Non-pigmented ciliary epithelial cell (primary cell): ENCODE data around the gene CIAO3.
A peak's percentile ranks its signal among the peaks of the same experiment; 100 is the strongest.

Experiments
- DNase-seq: peaks from one replicate; pipeline ENCODE4 v3.0.0-alpha.2; 2010; ENCODE audit warnings: low read depth

CIAO3 gene

GRCh38 chr16:709566-710499 is 31.0 kb downstream of the CIAO3 start:
- peak; percentile 65 for DNase-seq

- DNase-seq, result no peak
Observed at GRCh38 chr16:708959-709358, 31.8 kb downstream of the CIAO3 start.

GRCh38 chr16:708019-708418 is 32.8 kb downstream of the CIAO3 start:
- DNase-seq, result no peak

GRCh38 chr16:707062-707538 is 33.7 kb downstream of the CIAO3 start:
- no peak for DNase-seq

- no peak for DNase-seq
Observed at GRCh38 chr16:706189-707061, 34.4 kb downstream of the CIAO3 start.

GRCh38 chr16:705431-706188 is 35.2 kb downstream of the CIAO3 start, which contains the start of gene FBXL16:
Gene FBXL16 (minus strand): TSS chr16:705801. CDS start chr16:697405, 8,396 bp downstream.
- DNase-seq, result no peak

GRCh38 chr16:704552-705380 is 36.0 kb downstream of the CIAO3 start:
- no peak for DNase-seq

GRCh38 chr16:704047-704446 is 36.8 kb downstream of the CIAO3 start:
- no peak for DNase-seq

- DNase-seq, result no peak
Observed at GRCh38 chr16:703406-703805, 37.4 kb downstream of the CIAO3 start.

GRCh38 chr16:702341-702740 is 38.5 kb downstream of the CIAO3 start:
- no peak for DNase-seq

- no peak for DNase-seq
Observed at GRCh38 chr16:700684-701584, 39.9 kb downstream of the CIAO3 start.

- DNase-seq, result no peak
Observed at GRCh38 chr16:698911-699671, 41.7 kb downstream of the CIAO3 start.

- DNase-seq, result no peak
Observed at GRCh38 chr16:695355-696089, 45.3 kb downstream of the CIAO3 start.

- no peak for DNase-seq
Observed at GRCh38 chr16:694863-695354, 45.9 kb downstream of the CIAO3 start.

- no peak for DNase-seq
Observed at GRCh38 chr16:694187-694862, 46.5 kb downstream of the CIAO3 start.

- DNase-seq, result no peak
Observed at GRCh38 chr16:693766-694165, 47.0 kb downstream of the CIAO3 start.

GRCh38 chr16:693364-693763 is 47.4 kb downstream of the CIAO3 start:
- DNase-seq, result no peak
